ENCODE data around the gene VAT1L.
"Not testable (repeated sequence)": the region's sequence is repeated elsewhere in the genome, so short reads cannot be mapped to it uniquely, and the experiment has no call there.

The VAT1L gene

DNA sequence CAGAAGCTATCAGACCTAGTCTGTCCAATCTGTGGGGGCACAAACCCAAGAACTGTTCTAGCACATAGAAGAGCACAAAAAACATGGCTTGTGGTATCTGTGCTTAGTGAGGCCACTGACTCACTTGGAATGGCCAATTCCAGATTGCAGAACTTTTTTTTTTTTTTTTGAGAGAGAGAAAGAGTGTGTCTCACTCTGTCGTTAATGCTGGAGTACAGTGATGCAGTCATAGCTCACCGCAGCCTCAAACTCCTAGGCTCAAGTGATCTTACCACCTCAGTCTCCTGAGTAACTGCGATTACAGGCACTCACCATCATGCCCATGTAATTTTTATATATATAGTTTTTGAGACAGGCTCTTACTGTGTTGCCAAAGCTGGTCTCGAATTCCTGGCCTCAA, 156.8 kb downstream of the VAT1L start:
- H3K4me3 ChIP-seq (replicated peaks in 1 of 2; ENCODE audit: low read depth in 2 of 2, low read length in 2 of 2), result no peak overlapping the region
- DNase-seq (ENCODE audit: low read depth in 2 of 2), result no peak
- TF ChIP-seq, protein P1, sequence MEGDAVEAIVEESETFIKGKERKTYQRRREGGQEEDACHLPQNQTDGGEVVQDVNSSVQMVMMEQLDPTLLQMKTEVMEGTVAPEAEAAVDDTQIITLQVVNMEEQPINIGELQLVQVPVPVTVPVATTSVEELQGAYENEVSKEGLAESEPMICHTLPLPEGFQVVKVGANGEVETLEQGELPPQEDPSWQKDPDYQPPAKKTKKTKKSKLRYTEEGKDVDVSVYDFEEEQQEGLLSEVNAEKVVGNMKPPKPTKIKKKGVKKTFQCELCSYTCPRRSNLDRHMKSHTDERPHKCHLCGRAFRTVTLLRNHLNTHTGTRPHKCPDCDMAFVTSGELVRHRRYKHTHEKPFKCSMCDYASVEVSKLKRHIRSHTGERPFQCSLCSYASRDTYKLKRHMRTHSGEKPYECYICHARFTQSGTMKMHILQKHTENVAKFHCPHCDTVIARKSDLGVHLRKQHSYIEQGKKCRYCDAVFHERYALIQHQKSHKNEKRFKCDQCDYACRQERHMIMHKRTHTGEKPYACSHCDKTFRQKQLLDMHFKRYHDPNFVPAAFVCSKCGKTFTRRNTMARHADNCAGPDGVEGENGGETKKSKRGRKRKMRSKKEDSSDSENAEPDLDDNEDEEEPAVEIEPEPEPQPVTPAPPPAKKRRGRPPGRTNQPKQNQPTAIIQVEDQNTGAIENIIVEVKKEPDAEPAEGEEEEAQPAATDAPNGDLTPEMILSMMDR (IDR thresholded peaks at IDR 0.05; ENCODE audit: low read depth, low read length), result no peak

DNA sequence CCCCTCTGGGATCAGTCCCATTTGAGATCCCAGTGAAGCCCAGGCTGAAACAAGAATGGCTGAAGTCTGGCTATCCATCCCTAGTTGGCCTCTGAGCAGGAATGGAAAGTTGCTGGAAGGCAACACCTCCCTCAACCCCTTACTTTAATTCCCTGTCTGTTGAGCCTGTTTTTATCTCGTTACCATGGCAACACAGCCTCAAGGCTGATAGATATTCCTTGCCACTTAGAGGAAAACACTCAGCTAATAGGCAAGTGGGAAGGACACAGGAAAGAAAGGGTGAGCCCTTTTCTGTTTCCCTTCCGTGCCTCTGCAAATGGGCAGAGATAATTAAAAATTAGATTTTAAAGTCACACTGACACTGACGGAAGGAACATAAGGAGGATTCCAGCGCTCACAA, 158.5 kb downstream of the VAT1L start:
- DNase-seq (ENCODE audit: low read depth in 2 of 2), result peak in 1 of 2 donors; percentile 11

DNA sequence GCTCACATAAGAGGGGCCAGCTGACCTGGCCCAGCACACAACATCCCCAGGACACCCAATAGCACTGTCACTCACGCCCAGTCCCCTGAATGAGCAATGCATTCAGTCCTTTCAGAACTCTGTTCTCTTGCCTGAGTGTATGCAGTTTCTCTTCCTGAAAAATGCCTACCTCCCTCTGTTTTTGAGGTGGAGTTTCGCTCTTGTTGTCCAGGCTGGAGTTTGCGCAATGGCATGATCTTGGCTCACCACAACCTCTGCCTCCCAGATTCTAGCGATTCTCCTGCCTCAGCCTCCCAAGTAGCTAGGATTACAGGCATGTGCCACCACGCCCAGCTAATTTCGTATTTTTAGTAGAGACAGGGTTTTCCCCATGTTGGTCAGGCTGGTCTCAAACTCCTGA, 159.2 kb downstream of the VAT1L start:
- not testable (repeated sequence) for H3K4me3 ChIP-seq (replicated peaks in 1 of 2; ENCODE audit: low read depth in 2 of 2, low read length in 2 of 2); DNase-seq (ENCODE audit: low read depth in 2 of 2)

More for the DNA sequence above, 158.5 kb downstream of the VAT1L start:
- no peak overlapping the region for H3K4me3 ChIP-seq (replicated peaks in 1 of 2; ENCODE audit: low read depth in 2 of 2, low read length in 2 of 2)
- TF ChIP-seq, protein P1 (IDR thresholded peaks at IDR 0.05; ENCODE audit: low read depth, low read length), result no peak

DNA sequence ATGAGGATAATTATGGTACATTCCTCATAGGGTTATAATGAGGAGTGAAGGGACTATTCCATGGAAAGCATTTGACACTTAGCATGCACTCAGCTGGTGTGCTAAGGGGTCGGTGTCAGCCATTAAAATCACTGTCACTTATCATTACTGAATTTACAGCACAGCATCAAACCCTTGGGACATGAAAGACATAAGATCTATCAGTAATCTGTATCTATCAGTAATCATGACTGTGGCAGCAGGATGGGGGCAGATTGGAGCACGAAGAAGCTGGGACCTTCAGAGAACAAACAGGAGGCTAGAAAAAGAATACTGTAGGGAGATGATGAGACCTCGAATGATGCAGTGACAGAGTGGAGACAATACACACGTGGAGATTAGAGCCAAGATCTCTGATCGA, 160.5 kb downstream of the VAT1L start:
- no peak overlapping the region for H3K4me3 ChIP-seq (replicated peaks in 1 of 2; ENCODE audit: low read depth in 2 of 2, low read length in 2 of 2)
- TF ChIP-seq, protein P1 (IDR thresholded peaks at IDR 0.05; ENCODE audit: low read depth, low read length), result no peak

DNA sequence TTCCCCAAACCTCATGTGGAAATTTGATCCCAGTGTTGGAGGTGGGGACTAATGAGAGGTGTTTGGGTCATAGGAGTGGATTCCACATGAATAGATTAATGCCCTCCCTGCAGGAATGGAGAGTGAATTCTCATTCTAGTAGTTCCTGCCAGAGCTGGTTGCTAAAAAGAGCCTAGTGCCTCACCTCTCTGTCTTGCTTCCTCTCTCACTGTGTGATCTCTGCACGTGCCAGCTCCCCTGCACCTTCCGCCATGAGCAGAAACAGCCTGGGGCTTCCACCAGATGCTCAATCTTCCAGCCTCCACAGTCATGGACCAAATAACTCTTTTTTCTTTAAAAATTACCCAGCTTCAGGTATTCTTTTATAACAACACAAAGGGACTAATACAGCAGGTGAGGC, 161.1 kb downstream of the VAT1L start:
- TF ChIP-seq, protein P1 (IDR thresholded peaks at IDR 0.05; ENCODE audit: low read depth, low read length), result no peak
- no peak for DNase-seq (ENCODE audit: low read depth in 2 of 2)

More for the DNA sequence above, 160.5 kb downstream of the VAT1L start:
- DNase-seq (ENCODE audit: low read depth in 2 of 2), result no peak

DNA sequence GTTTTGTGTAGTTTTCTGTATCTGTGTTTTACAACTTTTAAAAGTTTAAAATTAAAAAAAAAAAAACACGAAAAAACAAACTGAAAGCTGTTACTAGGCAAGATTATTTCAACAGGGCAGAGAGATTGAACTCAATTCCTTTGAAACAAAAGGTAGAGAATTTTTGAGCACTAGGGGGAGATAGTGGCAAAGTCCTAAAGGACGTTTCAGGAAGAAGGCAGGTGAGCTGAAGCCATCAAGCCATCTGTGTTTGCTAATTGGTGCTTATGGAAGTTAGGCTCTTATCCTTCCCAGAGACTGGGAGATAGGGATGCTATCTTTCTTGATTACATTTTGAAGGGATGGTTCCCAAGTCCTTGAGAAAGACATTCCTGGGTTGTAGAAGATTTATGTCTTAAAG, 163.4 kb downstream of the VAT1L start:
- no peak for DNase-seq (ENCODE audit: low read depth in 2 of 2)
- TF ChIP-seq, protein P1 (IDR thresholded peaks at IDR 0.05; ENCODE audit: low read depth, low read length), result peak; percentile 7
- H3K4me3 ChIP-seq (replicated peaks in 1 of 2; ENCODE audit: low read depth in 2 of 2, low read length in 2 of 2), result no peak overlapping the region

More for the DNA sequence above, 161.1 kb downstream of the VAT1L start:
- no peak overlapping the region for H3K4me3 ChIP-seq (replicated peaks in 1 of 2; ENCODE audit: low read depth in 2 of 2, low read length in 2 of 2)

DNA sequence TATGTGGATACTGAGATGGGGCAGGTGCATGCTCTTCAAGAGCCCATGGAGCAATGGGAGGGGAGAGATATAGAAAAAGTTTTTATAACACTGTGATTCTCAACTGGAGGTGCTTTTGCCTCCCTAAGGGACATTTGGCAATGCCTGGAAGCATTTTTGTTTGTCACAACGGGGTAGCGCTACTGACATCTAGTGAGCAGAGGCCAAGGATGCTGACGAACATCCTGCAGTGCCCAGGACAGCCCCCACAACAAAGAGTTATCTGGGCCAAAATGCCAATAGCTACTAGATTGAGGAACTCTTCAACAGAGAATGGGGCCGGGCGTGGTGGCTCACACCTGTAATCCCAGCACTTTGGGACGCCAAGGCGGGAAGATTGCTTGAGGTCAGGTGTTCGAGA, 166.8 kb downstream of the VAT1L start:
- TF ChIP-seq, protein P1 (IDR thresholded peaks at IDR 0.05; ENCODE audit: low read depth, low read length), result no peak
- no peak overlapping the region for H3K4me3 ChIP-seq (replicated peaks in 1 of 2; ENCODE audit: low read depth in 2 of 2, low read length in 2 of 2)
- no peak for DNase-seq (ENCODE audit: low read depth in 2 of 2)

All from cardiac fibroblast (primary cell).